Gastroesophageal sphincter (tissue), 4 donors: ENCODE data around the gene DIP2C. TPM values are rescaled to one million over a fixed set of nuclear protein-coding genes. Genes with fewer than 3 reads are reported as not detected.

ENCODE experiments used
- ATAC-seq: fragments of 150-250 bp; one replicate; pipeline ENCODE4 v1.9.1; 2016; ENCODE audit warnings: mild to moderate bottlenecking, moderate library complexity
- H3K27ac ChIP-seq, 4 donors: fragments of 200-600 bp; sonication (generic) in 3 of 4; 1 replicate in 3 of 4; 2 replicates in 1 of 4; pipeline ENCODE4 v1.5.1; 2016 to 2019
- H3K27me3 ChIP-seq: fragments of 200-600 bp; sonication (generic); one replicate; pipeline ENCODE4 v1.5.1; 2019
- H3K36me3 ChIP-seq, 2 donors: fragments of 200-600 bp; sonication (generic); one replicate each; pipeline ENCODE4 v1.5.1; 2019; ENCODE audit warnings: control low read depth in 1 of 2
- H3K4me1 ChIP-seq, 3 donors: fragments of 200-600 bp; sonication (generic); 1 replicate in 2 of 3; 2 replicates in 1 of 3; pipeline ENCODE4 v1.5.1; 2016 to 2019; ENCODE audit warnings: control low read depth in 2 of 3
- H3K4me3 ChIP-seq, 2 donors: fragments of 200-600 bp; sonication (generic); one replicate each; pipeline ENCODE4 v1.5.1; 2019; ENCODE audit warnings: mild to moderate bottlenecking in 1 of 2, moderate library complexity in 1 of 2
- H3K9me3 ChIP-seq, 3 donors: fragments of 200-600 bp; sonication (generic); one replicate each; pipeline ENCODE4 v1.5.1; 2017 to 2019; ENCODE audit warnings: control low read depth in 2 of 3
- CTCF ChIP-seq, 4 experiments: fragments of 200-600 bp in 2 of 4; fragments of 450-650 bp in 2 of 4; sonication (generic) in 1 of 4; IDR thresholded peaks; one replicate each; pipeline ENCODE4 v1.5.1; 2017 to 2019; ENCODE audit warnings: antibody characterized with exemption in 4 of 4, mild to moderate bottlenecking in 2 of 4, moderate library complexity in 2 of 4
- EP300 ChIP-seq: sonication (generic); formaldehyde crosslinking; IDR thresholded peaks from one replicate; pipeline ENCODE4 v1.6.1; 2017; ENCODE audit warnings: antibody characterized with exemption, mild to moderate bottlenecking
- POLR2A ChIP-seq, 2 donors: fragments of 450-650 bp; IDR thresholded peaks; one replicate each; pipeline ENCODE4 v1.6.1; 2017; ENCODE audit warnings: antibody characterized with exemption in 2 of 2, mild to moderate bottlenecking in 2 of 2, moderate library complexity in 1 of 2
- POLR2AphosphoS5 ChIP-seq: sonication (generic); formaldehyde crosslinking; IDR thresholded peaks from one replicate; pipeline ENCODE4 v1.6.1; 2017; ENCODE audit warnings: antibody characterized with exemption
- WGBS, 2 donors: methylation state at CpG; one replicate each; pipeline ENCODE4 v1.1.5; 2018; ENCODE audit warnings: low coverage in 1 of 2; 5-methylcytosine and 5-hydroxymethylcytosine counted together
- total RNA-seq, 4 donors: library from RNA; depleted of rRNA; stranded (reverse); fragments of >200 nt; gene quantifications; one replicate each; pipeline ENCODE4 v1.1.0, GENCODE V29; 2016

Gene DIP2C
- total RNA-seq, 4 donors from 2014 or later: 40.8 to 73.8 (median 47.7) TPM

DNA sequence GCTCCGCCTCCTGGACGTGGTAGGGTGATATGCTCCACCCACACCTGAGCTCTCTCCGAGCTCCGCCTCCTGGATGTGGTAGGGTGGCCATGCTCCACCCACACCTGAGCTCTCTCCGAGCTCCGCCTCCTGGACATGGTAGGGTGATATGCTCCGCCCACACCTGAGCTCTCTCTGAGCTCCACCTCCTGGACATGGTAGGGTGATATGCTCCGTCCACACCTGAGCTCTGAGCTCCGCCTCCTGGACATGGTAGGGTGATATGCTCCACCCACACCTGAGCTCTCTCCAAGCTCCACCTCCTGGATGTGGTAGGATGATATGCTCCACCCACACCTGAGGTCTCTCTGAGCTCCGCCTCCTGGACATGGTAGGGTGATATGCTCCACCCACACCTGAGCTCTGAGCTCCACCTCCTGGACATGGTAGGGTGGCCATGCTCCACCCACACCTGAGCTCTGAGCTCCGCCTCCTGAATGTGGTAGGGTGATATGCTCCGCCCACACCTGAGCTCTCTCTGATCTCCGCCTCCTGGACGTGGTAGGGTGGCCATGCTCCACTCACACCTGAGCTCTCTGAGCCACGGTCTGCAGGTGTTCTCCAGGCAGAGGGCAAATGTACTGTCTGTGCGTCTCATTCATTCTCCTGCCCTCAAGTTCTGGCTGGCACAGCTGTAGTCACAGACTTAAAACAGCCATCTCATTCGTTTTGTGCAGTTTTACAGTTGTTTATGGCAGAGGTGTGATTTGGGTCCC is 252.4 kb downstream of the DIP2C start:
- TF ChIP-seq POLR2A (IDR thresholded peaks at IDR 0.05) (no peak), CTCF (IDR thresholded peaks at IDR 0.05) (no peak), POLR2AphosphoS5 (no peak), EP300 (no peak)
- no peak overlapping the region for H3K27ac ChIP-seq
- no peaks in the 10 kb centered on the region for H3K9me3 ChIP-seq
- WGBS, 2 donors: 78 to 85% methylated on average over 3 to 11 of the region's 17 CpGs
- no peaks in the 10 kb centered on the region for H3K27me3 ChIP-seq
- no peak for ATAC-seq
- no peaks in the 10 kb centered on the region for H3K4me1 ChIP-seq
- H3K4me3 ChIP-seq: no peak overlapping the region
- H3K36me3 ChIP-seq: peaks cover 0 to 50% of the 10 kb centered on the region in 2 donors

GRCh38 chr10:436013-436697 is 253.3 kb downstream of the DIP2C start:
- Histone ChIP-seq H3K4me3 (no peak overlapping the region), H3K27ac (no peak overlapping the region), H3K27me3 (no peaks in the 10 kb centered on the region), H3K36me3 (peaks cover 0 to 50% of the 10 kb centered on the region in 2 donors), H3K9me3 (no peaks in the 10 kb centered on the region), H3K4me1 (no peaks in the 10 kb centered on the region)
- TF ChIP-seq POLR2A (IDR thresholded peaks at IDR 0.05): no peak
- no peak for TF ChIP-seq CTCF (IDR thresholded peaks at IDR 0.05)
- no peak for TF ChIP-seq POLR2AphosphoS5
- no peak for TF ChIP-seq EP300
- 96 to 99% methylated on average over 5 of the region's 19 CpGs for WGBS, 2 donors
- ATAC-seq: no peak

DNA sequence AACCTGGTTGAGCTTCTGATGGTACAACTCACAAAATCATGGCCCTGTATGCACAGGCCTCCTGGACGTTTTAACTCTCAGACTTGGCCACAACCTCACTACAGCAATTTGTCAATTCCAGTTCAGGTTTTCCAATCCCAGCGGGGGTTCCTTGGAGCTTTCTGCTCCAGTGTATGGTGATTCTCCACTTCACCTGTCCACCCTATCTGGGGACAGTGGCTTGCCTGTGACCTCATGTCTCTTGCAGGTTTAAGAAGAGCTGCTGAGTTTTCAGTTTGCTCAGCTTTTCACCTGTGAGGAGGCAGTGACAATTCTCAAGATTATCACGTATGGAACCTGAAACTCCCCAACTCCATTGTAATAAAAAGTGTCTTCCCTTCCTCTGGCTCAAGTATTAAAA is 254.1 kb downstream of the DIP2C start:
- H3K4me3 ChIP-seq: no peak overlapping the region
- no peak for TF ChIP-seq POLR2A (IDR thresholded peaks at IDR 0.05)
- TF ChIP-seq EP300: no peak
- TF ChIP-seq CTCF (IDR thresholded peaks at IDR 0.05): no peak
- no peak for TF ChIP-seq POLR2AphosphoS5
- WGBS, 2 donors: 63 to 94% methylated on average over 2 to 3 of the region's 3 CpGs
- H3K9me3 ChIP-seq: no peaks in the 10 kb centered on the region
- no peaks in the 10 kb centered on the region for H3K27me3 ChIP-seq
- H3K27ac ChIP-seq: no peak overlapping the region
- H3K4me1 ChIP-seq: no peaks in the 10 kb centered on the region
- no peak for ATAC-seq
- H3K36me3 ChIP-seq: peaks cover 0 to 44% of the 10 kb centered on the region in 2 donors

DNA sequence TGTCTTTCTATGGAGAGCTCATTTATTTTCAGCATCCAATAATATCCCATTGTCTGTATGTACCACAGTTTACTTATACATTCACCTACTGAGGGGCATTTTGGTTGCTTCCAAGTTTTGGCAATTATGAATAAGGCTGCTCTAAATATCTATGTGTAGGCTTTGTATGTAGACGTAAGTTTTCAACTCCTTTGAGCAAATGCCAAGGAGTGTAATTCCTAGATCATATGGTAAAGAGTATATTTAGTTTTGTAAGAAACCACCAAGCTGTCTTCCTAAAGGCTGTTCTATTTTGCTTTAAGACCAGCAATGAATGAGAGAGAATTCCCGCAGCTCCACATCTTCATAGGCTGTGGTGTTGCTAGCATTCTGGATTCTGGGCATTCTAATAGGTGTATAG is 259.8 kb downstream of the DIP2C start:
- Histone ChIP-seq H3K4me1 (no peaks in the 10 kb centered on the region), H3K9me3 (no peaks in the 10 kb centered on the region), H3K4me3 (no peak overlapping the region), H3K27me3 (no peaks in the 10 kb centered on the region), H3K36me3 (peaks cover 0 to 4% of the 10 kb centered on the region in 2 donors), H3K27ac (no peak overlapping the region)
- 80 to 100% methylated on average over 2 of the region's 2 CpGs for WGBS, 2 donors
- TF ChIP-seq EP300 (no peak), POLR2A (IDR thresholded peaks at IDR 0.05) (no peak), CTCF (IDR thresholded peaks at IDR 0.05) (no peak), POLR2AphosphoS5 (no peak)
- no peak for ATAC-seq
